Stimulated activated CD4-positive, alpha-beta T cell treated with anti-CD3 and anti-CD28 coated beads, TNF-alpha, amount 100 ng/mL, for 1 hour (primary cell): Measurements from ENCODE around the gene LIPC.
"Not testable (repeated sequence)": the region's sequence is repeated elsewhere in the genome, so short reads cannot be mapped to it uniquely, and the experiment has no call there.

Experiments used
- DNase-seq, 3 donors: peaks; one replicate each; pipeline ENCODE4 v3.0.0-alpha.2; 2020; ENCODE audit warnings: low read depth in 3 of 3, low spot score in 1 of 3

The LIPC gene

DNA sequence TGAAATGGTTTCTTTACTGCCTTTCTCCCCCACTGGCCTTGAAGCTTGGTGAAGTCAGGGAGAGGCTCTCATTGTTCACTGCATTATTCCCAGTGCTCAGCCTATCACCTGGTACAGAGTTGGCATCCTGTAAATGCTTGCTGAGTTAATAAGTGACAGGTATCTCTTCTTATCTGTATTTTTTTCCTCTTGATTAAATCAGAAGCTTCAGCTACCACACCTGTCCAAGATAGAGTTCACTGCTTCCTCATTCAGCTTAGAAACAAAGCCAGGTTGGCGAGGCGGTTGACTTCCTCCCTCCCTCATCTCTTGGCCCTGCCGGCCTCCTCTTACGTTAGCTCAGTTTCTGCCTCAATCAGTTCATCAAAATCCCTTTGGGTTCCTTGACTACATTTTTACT lies 142.8 kb downstream of the LIPC start:
- DNase-seq = no peak

GRCh38 chr15:58575045-58575786 lies 143.4 kb downstream of the LIPC start:
- no peak for DNase-seq

GRCh38 chr15:58576657-58577056 lies 144.9 kb downstream of the LIPC start:
- DNase-seq = no peak

- no peak for DNase-seq
Measured at GRCh38 chr15:58582160-58582559, 150.4 kb downstream of the LIPC start.

GRCh38 chr15:58583171-58583908 lies 151.5 kb downstream of the LIPC start:
- no peak for DNase-seq

DNA sequence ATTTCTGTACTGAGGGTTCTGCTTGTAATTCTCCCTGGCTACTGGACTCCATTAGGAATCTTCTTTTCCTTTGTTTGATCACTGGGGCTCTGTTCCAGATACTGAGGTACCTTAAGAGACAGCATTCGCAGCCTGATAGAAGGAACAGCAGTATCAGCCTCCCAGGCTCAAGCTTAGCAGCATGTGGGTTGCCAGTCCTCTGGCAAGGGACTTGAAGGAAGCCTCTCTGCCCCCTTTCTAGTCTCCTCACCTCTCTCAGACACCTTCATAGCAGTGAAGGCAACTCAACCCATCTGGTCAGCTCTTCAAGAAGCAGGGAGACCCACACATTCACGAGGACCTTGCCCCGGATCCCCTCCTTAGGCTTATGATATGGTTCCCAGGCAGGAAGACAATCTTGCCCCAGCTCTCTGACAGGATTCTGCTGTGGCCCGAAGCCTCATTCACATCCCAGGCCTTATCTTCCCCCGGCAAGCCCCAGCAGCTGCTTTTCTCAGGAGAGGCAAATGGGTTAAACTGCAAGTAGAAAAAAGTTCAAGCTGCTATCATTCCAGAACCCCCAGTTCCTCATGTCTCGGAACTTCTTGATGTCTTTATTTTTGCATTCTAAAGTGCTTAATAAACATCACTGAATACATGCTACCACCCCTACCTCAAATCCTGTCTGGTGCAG lies 153.1 kb downstream of the LIPC start:
- DNase-seq = no peak

GRCh38 chr15:58585693-58586443 lies 154.1 kb downstream of the LIPC start:
- no peak for DNase-seq

DNA sequence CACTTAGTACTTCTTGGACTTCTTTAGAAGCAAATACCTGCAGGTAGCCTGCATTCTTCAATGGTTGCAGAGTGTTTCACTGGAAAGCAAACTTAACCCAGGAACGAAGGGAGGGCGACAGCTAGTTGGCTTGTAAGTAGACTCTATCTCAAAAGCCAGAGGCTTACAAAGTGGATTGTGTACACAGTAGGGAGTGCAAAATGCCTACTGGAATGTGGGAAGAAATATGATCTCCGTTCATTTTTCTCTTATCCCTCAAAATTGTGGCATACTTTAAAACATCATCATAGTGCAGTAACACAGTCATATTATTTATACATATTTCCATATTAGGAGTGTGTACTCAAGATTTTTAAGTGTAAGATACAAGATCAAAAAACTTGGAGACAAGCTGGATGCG lies 155.7 kb downstream of the LIPC start:
- no peak for DNase-seq

DNA sequence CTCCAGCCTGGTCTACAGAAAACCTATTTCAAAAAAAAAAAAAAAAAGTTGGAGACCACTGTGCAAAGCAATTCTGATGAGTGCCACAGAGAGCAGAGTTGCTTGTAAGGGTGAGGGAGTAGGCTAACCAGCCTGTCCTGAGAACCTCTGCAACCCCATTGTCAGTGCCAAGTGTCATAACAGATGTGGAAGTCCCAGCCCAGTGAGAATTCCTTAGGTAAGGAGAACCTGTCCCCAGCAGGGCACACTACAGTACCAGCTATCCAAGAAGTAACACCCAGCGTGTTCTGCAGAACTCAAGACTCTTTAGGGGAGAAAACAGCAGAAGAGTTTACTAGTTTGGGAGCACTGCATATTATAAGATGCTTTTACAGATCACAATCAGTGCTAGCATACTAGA lies 156.3 kb downstream of the LIPC start:
- DNase-seq = no peak

DNA sequence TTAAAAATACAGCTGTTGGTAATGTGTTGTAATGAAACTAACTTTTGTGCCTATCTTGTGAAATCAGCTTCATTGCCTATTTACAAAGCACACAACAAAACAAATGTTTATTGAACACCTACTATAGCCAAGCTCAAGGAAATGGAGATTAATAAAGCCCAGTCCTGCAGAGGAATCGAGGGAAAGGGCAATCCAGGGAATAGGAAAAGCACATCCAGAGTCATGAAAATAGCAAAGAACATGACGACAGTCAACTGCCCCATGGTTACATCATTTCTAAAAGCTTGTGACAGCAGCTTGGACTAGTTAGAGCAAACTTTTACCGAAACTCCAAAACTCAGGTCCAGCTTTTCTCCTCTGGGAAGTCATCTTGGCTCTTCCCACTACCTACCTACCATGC lies 157.3 kb downstream of the LIPC start:
- no peak for DNase-seq

- no peak for DNase-seq
Measured at GRCh38 chr15:58590236-58590635, 158.4 kb downstream of the LIPC start.

DNA sequence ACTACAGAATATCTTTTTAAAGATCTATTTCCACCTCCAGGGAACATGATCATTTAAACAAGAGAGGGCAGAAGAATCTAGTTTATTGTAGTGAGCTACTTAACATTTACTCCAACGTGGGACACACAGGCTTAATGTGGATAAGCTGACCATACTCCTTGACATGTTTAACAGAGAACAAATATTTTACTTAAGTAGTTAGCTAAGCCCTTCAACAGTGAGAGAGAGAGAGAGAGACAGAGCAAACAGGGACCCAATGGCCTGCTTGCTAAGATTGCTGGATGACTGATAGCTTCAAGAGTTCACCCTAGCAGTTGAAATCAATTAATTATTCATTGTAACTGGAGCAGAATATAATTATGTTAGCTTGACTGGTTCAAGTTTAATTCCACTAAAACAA lies 159.1 kb downstream of the LIPC start:
- DNase-seq = no peak

DNA sequence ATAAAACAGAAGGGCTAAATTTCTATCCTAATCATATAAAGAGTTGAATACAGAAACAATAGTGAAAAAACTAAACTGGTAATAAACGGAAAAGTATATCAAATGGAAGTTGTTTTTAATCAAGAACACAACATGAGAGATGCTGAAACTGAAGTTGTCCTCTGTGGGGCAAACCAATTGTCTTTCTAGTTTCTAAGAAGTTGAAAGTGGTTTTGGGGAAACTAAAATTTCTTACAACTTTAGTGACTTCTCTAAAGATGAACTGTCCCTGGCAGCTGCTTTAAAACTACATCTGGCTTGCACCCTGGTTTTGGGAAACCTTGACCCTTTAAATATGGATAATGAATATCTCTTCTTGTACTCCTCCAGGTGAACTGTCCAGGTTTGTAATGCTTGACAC lies 162.1 kb downstream of the LIPC start:
- no peak for DNase-seq

DNA sequence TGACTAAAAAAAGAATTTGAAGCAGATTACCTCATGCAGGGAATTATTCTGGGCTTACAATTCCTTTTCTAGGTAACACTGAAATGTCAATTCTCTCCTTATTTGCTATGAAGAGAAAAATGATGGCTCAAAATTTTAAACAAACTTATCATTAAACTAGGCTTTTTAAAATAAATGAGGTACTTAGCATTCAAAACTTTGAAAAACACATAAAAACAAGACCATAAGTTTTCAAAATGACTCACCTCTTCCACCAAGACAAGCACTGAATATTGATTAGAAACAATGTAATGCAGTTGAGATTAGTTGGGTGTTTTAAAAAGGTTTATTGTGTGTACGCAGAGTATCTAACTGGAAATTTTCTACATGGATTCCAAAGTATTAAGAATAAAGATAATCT lies 163.1 kb downstream of the LIPC start:
- DNase-seq = no peak

DNA sequence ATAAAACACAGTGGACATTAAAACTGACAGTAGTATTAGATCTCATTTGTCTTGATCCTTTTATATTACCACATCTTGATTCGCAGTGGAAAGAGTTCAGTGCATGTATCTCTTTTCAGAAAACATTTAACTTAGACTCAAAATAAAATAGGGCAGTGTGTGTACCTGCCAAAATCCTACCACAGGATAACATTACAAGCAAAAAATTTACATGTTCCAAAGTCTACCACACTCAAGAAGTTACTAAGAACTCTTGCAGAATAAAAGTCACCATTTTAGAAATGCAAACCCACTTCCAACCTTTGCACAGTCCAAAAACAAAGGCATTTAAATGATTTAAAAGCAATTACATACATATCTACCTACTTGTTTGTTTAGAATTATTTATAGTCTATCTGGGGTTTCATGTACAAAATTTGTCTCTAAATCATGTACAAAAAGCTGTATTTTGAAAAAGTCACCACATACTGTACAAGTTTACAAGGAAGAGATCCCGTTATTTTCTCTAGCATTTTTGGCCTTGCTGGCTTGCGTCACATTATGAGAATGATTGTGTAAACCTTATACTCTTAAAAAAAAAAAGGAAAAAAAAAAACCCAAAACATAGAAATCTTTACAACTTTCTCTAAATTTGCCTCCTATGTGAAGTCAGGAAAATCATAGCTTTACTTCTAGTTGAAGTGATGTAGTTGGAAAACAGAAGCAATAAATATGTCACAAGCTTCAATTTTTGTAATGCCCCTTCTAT lies 163.9 kb downstream of the LIPC start:
- DNase-seq = no peak

DNA sequence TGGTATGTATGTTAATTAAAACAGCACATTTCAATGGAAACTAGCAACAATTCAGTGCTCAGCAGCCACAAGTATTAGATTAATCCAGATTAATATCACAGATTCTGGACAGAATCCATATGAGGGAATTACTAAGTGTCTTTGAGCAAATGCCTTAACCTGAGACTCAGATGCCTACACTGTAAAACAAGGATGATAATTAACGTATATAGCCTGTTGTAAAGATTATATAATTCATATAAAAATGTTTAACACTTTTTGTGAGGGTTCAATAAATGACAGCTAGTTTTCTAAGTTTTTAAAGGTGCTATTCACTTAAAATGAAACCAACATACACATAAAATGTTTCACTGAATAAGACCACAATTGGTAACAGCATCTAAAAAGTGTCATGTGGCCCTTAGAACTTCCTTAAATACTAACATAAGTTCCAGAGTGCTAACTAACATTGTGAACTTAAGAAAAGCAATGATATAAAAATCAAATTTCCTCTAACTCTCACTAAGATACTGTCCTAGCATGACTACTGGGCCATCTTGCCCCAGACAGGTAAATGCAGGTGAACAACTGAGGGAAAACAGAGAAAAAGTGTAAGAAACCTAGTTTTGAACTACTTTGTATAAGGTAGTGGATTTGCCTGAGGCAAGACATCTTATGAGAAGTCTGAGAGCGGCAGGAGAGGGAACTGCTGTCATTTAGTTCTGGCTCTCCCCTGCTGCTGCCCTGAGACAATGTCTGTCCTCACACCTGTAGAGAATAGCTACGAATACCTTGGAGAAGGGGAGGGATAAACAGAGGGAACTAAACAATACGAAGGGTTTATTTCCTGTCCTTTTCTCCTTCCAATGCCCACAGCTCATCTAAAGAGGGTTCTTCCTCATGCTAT lies 166.4 kb downstream of the LIPC start:
- no peak for DNase-seq

DNA sequence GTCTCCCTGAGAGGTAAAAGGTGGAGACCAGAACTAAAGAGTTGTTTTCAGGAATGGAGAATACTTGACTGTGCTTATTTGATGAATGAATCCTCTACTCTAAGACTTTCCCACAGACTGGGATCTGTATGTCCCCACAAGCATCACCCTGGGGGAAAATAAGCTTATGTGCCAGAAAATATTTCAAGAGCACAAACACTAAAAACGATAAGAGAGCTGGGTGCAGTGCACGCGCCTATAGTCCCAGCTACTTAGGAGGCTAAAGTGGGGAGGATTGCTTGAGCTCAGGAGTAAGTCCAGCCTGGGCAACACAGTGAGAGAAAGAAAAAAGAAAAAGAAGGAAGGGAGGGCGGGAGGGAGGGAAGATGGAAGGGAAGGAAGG lies 167.0 kb downstream of the LIPC start:
- DNase-seq = no peak

GRCh38 chr15:58602823-58603222 lies 171.0 kb downstream of the LIPC start:
- no peak for DNase-seq

GRCh38 chr15:58603927-58604326 lies 172.1 kb downstream of the LIPC start:
- not testable (repeated sequence) for DNase-seq

DNA sequence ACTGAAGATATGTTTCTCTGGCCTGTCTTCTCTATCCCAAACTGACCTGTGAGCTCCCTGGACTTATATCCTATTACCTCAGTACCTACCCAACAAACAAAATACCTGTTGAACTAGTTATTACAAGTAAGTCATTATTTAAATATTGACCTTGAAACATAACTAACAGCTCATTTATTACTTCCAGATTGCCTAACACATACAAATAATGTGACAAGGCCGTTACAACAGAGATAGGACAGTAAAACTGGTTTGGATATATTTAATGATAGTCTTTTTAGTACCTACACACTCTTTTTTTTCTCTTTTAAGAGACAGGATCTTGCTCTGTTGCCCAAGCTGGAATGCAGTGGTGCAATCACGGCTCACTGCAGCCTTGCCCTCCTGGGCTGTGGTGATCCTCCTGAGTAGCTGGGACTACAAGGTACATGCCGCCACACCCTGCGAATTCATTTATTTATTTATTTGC lies 172.7 kb downstream of the LIPC start:
- DNase-seq = no peak
